HG03342 (cell line): ENCODE measurements around the gene SLC49A4.

Source experiments
- ATAC-seq: cut with Tn5 transposase; IDR thresholded peaks from one replicate; pipeline ENCODE4 v1.9.1; 2021; ENCODE audit warnings: mild to moderate bottlenecking, moderate library complexity; ENCODE audit not compliant: unreplicated experiment

The SLC49A4 gene

DNA sequence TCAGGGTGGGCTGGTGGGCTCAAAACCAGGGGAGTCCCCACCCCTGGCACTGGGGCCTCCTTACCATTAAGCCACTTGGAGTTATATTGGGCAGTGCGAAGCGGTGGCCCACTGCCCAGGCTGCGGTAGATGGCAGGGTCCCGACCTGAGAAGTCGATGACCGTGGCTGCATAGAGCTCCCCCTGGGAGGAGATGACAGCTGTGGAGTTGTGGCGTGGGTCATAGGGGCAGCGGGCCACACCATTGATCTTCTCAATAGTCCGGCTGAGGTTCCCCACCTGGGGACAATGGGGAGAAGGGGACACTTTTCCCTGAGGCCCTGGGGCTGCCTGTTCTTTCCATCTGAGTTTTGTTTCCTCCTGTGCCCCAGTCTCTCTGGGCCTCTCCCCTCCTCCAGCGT is 132.9 kb downstream of the SLC49A4 start:
- ATAC-seq, result no peak

DNA sequence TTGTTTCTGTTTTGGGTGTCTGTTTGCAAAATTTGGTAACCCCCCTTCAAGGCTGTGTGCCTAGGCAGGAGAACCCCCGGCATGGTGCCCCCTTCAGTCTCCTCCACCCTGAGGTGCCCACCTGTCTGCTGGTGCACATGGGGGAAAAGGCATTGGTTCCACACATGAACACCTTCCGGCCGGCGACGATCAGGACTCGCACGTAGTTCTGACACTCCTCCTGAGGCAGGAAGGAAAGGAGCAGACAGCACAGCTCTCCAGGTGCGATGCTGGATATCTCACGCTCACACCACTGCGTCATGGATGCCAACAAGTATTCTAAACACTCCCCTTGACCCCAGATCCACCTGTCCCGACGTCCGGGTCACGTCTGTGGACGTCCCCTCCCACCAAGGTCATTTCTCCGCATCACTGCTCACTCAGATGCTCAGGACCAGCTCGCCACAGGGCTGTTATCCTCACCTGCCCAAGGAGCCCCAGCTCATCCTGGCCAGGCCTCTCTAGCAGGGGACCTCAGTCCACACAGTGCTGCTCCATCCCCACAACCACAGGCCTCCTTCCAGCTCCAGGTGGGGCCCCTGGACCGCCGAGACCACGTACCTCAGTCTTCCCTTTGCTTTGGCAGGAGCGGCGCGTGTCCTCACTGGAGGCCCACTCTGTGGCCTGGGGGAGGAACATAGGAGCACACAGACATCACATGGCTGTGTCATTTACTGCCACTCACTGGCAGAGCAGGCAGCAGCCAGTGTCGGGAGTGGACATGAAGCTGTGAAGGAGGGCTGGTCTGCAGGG is 133.7 kb downstream of the SLC49A4 start:
- no peak for ATAC-seq

DNA sequence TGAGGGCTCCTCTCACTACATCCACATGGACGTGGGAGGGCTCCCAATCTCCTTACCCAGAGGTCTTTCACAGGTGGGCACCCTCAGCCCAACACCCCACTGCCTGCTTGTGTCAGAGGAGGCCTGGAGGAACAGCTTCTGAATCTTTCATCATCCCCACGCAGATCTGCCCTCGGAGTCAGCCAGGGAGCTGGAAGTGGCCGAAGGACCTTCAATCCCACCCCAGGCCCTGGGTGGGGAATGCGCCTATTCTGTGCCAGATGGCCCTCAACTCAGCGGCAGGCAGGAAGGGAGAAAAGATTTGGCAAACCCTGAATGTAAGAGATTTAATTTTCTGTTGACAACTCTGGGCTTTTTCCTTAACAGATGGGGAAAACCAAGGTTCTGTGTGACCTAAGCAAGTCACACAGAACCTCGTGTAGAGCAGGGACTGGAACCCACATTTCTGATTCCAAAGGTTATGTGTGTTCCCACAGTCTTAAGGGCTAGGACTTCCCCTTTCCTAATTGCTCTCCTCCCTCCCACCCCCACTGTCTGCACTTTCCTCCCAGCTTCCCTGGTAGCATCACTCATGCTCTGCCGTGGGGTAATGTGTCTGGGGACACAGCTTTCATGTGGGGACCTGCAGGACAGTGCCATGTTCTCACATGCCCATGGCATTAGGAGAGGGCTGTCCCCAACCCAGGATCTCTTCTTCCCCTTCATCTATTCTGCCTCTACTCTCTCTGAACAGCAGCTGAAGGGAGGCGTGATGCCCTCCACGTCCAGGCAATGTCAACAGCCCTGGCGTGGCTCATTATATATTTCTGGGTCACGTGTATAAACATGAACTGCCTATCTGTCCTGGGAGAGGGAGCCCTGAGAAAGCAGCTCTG is 134.6 kb downstream of the SLC49A4 start:
- no peak for ATAC-seq

DNA sequence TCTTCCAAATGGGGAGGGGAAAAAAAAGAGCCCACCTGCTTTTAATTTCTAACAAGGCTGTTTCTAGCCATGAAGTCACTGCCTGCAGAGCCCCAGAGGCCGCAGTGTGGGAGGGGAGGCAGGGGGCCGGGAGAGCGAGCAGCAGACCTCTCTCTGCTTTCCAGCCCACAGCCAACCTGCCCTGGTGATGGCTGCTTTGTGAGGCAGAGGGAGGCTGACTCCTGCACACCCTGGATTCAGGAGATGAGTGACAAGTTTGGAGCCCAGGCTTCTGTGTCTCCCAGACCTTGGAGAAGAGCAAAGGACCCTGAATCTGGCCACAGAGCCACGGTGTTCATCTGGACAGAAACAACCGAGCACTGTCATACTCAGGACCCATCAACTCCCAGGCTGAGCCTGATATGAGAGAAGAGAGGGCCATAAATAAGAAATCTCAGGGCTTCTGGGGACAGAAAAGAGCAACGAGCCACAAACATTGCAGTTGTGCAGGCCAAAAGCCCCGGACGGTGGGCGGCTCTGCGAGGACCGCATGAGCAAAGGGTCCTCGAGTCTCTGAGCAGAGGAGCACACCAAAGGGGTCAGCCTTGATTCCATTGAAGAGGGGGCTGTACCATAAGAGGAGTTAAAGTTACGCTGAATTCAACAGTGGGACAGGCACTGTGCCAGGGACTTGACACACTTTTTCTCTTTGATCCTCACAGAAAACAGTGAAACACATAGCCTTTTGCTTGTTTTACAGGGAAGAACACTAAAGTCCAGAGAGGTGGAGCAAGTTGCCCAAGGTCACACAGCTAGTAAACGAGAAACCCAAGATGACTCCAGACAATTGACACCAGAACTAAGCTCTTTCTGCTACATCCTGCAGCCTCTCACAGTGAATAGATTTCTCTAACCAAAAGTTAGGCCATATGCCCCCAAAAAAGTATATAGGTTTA is 135.5 kb downstream of the SLC49A4 start:
- no peak for ATAC-seq
